Natural killer cell (primary cell): Measurements from ENCODE around the gene INTS1. TPM values are rescaled to one million over a fixed set of nuclear protein-coding genes. Genes with fewer than 3 reads are reported as not detected.

Source experiments
- ATAC-seq, 3 donors: fragments of 150-1000 bp in 2 of 3; fragments of 200-7000 bp in 1 of 3; cut with Tn5 transposase; 1 replicate in 1 of 3; 2 replicates in 2 of 3; pipeline ENCODE4 v1.10.0; 2021; ENCODE audit warnings: mild to moderate bottlenecking in 2 of 3, moderate library complexity in 2 of 3
- DNase-seq, 2 donors: peaks; one replicate each; pipeline versions ENCODE4 v3.0.0 to v3.0.0-alpha.2; 2013 to 2021; ENCODE audit warnings: mixed read lengths in 1 of 2
- H3K27ac ChIP-seq: one replicate; pipeline ENCODE4 v1.5.1; 2013; ENCODE audit warnings: mild to moderate bottlenecking, low read length
- H3K27me3 ChIP-seq: one replicate; pipeline ENCODE4 v1.6.1; 2013; ENCODE audit warnings: low read length; ENCODE audit not compliant: control insufficient read depth, insufficient read depth
- H3K36me3 ChIP-seq: one replicate; pipeline ENCODE4 v1.6.1; 2013; ENCODE audit warnings: low read length; ENCODE audit not compliant: control insufficient read depth, insufficient read depth
- H3K4me1 ChIP-seq: one replicate; pipeline ENCODE4 v1.6.1; 2013; ENCODE audit warnings: low read length; ENCODE audit not compliant: control insufficient read depth, insufficient read depth
- H3K4me3 ChIP-seq: one replicate; pipeline ENCODE4 v1.5.1; 2013; ENCODE audit warnings: low read length
- H3K9me3 ChIP-seq: one replicate; pipeline ENCODE4 v1.6.1; 2013; ENCODE audit warnings: low read length; ENCODE audit not compliant: control insufficient read depth, insufficient read depth
- H3K27ac Mint-ChIP-seq, 2 donors: one replicate each; pipeline ENCODE4 v1.8.0; 2022; ENCODE audit warnings: mild to moderate bottlenecking in 2 of 2, mixed read lengths in 2 of 2, moderate library complexity in 1 of 2
- H3K27me3 Mint-ChIP-seq, 2 donors: one replicate each; pipeline ENCODE4 v1.8.0; 2022; ENCODE audit warnings: low read depth in 2 of 2, mixed read lengths in 2 of 2
- H3K36me3 Mint-ChIP-seq: one replicate; pipeline ENCODE4 v1.8.0; 2022; ENCODE audit warnings: mixed read lengths
- H3K4me1 Mint-ChIP-seq, 2 donors: one replicate each; pipeline ENCODE4 v1.8.0; 2022; ENCODE audit warnings: mixed read lengths in 2 of 2
- H3K4me3 Mint-ChIP-seq: one replicate; pipeline ENCODE4 v1.8.0; 2022; ENCODE audit warnings: mild to moderate bottlenecking, moderate library complexity, mixed read lengths
- H3K9me3 Mint-ChIP-seq, 2 donors: one replicate each; pipeline ENCODE4 v1.8.0; 2022; ENCODE audit warnings: mixed read lengths in 2 of 2
- CTCF ChIP-seq: fragments of 200-600 bp; IDR thresholded peaks from one replicate; pipeline ENCODE4 v1.8.0; 2022; ENCODE audit warnings: antibody characterized with exemption
- WGBS: methylation state at CpG from one replicate; pipeline ENCODE4 v1.1.7; 2013; ENCODE audit warnings: missing lambda C conversion rate; ENCODE audit not compliant: insufficient coverage; 5-methylcytosine and 5-hydroxymethylcytosine counted together
- intact Hi-C: fragments of 100-400 bp; cut with micrococcal nuclease; formaldehyde crosslinking; loops from one replicate; pipeline ENCODE4 v1.14.2; 2022
- total RNA-seq, 4 donors: library from RNA; stranded (reverse); fragments of 120-200 nt in 1 of 4; gene quantifications; one replicate each; pipeline versions ENCODE4 v1.2.3 to v1.2.4, GENCODE V29; 2013 to 2022

INTS1 gene
- total RNA-seq, result 100 to 1,000 TPM in 2 of 3 donors, 10 to 100 TPM in 1; 92.7 to 115 (median 111) TPM
- 25.7 TPM for total RNA-seq (2013)

DNA sequence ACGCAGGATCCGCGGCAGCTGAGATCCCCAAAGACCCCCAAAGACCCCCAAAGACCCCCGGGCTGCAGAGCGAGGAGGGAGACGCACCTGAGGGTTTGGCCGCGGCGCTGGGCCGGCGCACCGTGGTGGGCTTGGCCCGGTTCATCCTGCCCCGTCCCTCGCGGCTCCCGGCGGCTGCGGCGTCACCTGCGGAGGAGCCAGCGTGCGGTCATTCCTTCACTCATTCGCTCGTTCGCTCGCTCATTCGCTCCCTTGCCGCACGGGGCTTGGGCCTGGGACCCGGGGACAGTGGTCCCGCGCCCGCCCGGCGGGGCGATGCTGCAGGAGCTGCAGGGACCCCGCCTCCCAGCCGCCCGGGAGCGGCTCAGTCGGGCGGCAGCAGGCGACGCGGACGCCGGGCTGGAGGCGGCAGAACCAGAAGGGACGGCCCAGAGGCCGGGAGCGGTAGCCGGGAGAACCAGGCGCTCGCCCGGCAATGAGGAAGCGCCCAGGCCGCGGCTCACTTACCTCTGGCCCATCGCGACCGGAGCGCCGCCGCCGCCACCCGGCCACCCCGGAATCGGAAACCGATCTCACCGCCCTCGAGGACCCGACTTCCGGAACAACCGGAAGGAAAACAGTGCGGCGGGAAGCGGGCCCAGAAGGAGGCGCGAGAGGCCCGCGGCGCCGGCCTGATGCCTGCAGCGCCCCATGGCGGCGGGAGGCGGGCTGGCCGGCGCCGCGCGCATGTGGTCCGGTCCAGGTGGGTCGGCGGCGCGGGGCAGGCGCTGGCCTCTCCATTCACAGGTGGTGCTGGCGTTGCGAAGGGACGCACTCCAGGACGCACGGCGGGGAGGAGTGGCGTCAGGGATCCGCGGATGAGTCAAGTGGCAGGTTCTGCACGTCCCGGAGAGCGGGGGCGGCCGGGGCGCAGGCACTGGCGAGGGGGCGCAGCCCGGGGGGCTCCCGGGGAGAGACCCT, at the start of gene INTS1:
INTS1 (minus strand) TSS at position 574 of the 960 bp plus-strand sequence; CDS start at position 145, 429 bp downstream.
- Mint-ChIP-seq H3K27ac (peak within 1 kb of the TSS; percentile 56 to 72), H3K36me3 (no peaks in the 10 kb centered on the region), H3K9me3 (no peaks in the 10 kb centered on the region), H3K27me3 (peaks cover 7 to 13% of the 10 kb centered on the region in 2 donors), H3K4me3 (peak within 1 kb of the TSS; percentile 89), H3K4me1 (peaks cover 27 to 42% of the 10 kb centered on the region in 2 donors)
- under 1% methylated on average over 110 of the region's 118 CpGs for WGBS
- H3K27me3 ChIP-seq, result no peaks in the 10 kb centered on the region
- H3K4me3 ChIP-seq, result peak within 1 kb of the TSS; percentile 63
- H3K4me1 ChIP-seq, result peaks cover 36% of the 10 kb centered on the region
- no peaks in the 10 kb centered on the region for H3K9me3 ChIP-seq
- intact Hi-C loops, result no loop called here
- H3K27ac ChIP-seq, result no peak within 1 kb of the TSS
- DNase-seq (peak; percentile 86 to 94), ATAC-seq (peak; percentile 95 to 97 (median 97))
- TF ChIP-seq CTCF, result peak; percentile 87
- H3K36me3 ChIP-seq, result peaks cover 12% of the 10 kb centered on the region

DNA sequence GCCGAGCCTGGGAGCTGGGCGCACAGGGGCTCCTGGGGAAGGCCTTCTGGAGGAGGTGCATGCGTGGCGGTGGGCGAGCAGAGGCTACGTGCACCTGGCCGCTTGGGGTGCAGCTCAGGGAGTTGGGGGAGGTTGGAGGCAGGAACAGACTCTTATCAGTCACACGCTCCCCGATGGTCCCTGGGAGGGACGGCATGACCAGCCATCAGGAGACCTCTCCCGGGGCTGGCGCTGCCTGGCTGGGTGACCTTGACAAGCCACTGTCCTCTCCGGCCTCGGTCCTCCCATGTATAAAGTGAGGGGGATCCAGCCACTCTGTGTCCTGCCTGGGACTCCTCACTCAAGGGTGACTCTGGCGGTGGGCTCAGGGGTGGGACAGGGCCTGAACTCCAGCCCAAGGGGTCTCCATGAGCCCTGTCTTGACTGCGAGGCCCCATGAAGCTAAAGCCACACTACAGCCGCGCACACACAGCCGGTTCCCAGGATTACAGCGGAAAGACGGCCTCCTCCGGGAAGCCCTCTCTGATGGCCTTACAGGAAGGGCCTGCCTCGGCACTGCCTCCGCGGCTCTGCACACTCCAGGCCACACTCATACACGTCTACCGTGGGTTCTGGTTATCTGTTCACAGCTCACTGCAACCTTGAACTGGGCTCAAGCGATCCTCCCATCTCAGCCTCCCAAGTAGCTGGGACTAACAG, 49.5 kb upstream of the INTS1 start:
- intact Hi-C loops, result no loop called here
- Histone ChIP-seq H3K36me3 (no peaks in the 10 kb centered on the region), H3K27me3 (no peaks in the 10 kb centered on the region), H3K4me1 (peaks cover 4% of the 10 kb centered on the region), H3K4me3 (no peak overlapping the region), H3K9me3 (no peaks in the 10 kb centered on the region), H3K27ac (no peak overlapping the region)
- Mint-ChIP-seq H3K27me3 (peaks cover 0 to 2% of the 10 kb centered on the region in 2 donors), H3K9me3 (no peaks in the 10 kb centered on the region), H3K4me3 (no peak overlapping the region), H3K36me3 (no peaks in the 10 kb centered on the region), H3K4me1 (peaks cover 0 to 15% of the 10 kb centered on the region in 2 donors), H3K27ac (no peak overlapping the region)
- WGBS, result 94% methylated on average over 28 of the region's 28 CpGs
- ATAC-seq (no peak), DNase-seq (no peak)
- no peak for TF ChIP-seq CTCF

- no peaks in the 10 kb centered on the region for H3K9me3 ChIP-seq
- Mint-ChIP-seq H3K4me1 (peaks cover 0 to 21% of the 10 kb centered on the region in 2 donors), H3K4me3 (no peak overlapping the region), H3K9me3 (no peaks in the 10 kb centered on the region), H3K27ac (no peak overlapping the region), H3K36me3 (no peaks in the 10 kb centered on the region), H3K27me3 (peaks cover 0 to 2% of the 10 kb centered on the region in 2 donors)
- intact Hi-C loops, result no loop called here
- H3K4me1 ChIP-seq, result peaks cover 4% of the 10 kb centered on the region
- H3K36me3 ChIP-seq, result no peaks in the 10 kb centered on the region
- no peak for TF ChIP-seq CTCF
- DNase-seq (no peak), ATAC-seq (no peak)
- WGBS, result 93% methylated on average over 7 of the region's 7 CpGs
- no peak overlapping the region for H3K27ac ChIP-seq
- H3K27me3 ChIP-seq, result no peaks in the 10 kb centered on the region
- H3K4me3 ChIP-seq, result no peak overlapping the region
Observed at GRCh38 chr7:1552200-1552599, 48.0 kb upstream of the INTS1 start.
